ENCODE data around the gene TCERG1L.
"Not testable (repeated sequence)": the region's sequence is repeated elsewhere in the genome, so short reads cannot be mapped to it uniquely, and the experiment has no call there.

Gene TCERG1L

DNA sequence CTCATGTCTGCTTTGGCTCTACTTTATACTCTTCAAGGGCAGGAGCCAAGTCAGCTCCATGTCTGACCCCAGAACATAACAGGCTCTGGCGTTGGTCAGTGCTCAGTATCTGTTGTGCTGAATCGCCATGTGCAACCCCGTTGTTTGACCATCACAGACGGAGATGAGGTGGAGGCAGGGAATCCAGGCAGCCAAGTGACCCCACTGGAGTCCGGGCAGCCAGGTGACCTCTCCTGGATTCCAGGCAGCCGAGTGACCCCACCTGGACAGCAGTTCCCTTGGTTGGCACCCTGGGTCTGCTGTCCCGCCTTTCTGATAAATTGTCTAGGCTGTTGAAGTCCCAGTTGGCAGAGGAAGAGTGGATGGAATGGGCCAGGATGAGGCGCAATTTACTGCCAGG is 232.2 kb downstream of the TCERG1L start:
- FAIRE-seq = no peak

- FAIRE-seq = not testable (repeated sequence)
Measured at GRCh38 chr10:131078882-131079280, 232.6 kb downstream of the TCERG1L start.

- no peak for FAIRE-seq
Measured at GRCh38 chr10:131078131-131078881, 233.2 kb downstream of the TCERG1L start.

DNA sequence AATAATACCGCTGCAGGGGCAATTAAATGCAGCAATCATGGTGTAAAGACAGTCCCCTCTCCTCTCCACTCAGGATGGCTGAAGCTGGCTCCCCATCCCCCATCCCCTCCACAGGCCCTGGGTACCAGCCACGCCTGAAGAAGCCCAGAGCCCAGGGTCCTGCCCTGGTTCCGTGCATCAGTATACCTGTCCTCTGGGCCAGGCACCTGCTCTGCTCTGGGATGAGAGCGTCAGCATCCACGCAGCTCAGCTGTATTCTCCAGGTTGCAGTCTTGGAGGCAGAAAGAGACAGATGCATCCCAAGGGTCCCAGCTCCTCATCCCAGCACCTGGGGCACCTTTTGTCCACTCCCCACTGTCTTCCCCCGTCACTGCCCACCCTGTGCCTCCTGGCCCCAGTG is 233.8 kb downstream of the TCERG1L start:
- no peak for FAIRE-seq

DNA sequence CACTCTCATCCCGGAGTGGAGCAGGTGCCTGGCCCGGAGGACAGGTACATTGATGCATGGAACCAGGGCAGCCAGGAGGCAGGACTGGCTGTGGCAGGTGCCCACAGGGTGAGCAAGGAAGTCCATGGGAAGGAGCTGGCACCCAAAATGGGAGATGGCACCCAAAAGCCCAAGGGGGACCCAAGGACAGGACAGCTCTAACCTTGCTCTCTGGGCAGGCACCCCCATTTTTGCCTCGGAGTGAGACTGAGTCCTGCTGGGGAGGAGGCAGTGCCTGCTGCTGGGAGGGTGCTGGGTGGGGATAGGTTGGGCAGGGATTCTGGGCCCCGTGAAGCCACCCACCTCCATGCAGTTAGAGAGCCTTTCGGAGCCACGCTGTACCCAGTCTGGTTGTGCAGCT is 234.5 kb downstream of the TCERG1L start:
- no peak for FAIRE-seq

GRCh38 chr10:131076356-131076755 is 235.2 kb downstream of the TCERG1L start:
- no peak for FAIRE-seq

DNA sequence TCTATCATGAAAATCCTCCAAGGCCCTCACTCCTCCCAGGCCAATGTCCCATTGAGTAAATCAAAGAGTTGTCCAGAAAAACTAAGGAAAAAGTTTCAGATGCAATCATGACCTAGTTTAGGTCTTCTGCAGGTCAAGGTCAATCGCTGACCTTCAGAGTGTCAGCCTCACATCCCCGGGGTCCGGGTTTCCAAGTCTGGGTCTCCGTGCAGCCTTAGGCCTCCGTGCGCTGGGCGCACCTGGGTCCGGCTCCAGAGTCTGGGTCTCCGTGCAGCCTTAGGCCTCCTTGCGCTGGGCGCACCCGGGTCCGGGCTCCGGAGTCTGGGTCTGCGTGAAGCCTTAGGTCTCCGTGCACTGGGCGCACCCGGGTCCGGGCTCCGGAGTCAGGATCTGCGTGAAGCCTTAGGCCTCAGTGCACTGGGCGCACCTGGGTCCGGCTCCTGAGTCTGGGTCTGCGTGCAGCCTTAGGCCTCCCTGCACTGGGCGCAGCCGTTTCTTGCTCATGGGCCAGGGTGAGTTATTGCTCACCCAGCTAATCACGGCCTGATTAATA is 236.2 kb downstream of the TCERG1L start:
- FAIRE-seq = no peak

DNA sequence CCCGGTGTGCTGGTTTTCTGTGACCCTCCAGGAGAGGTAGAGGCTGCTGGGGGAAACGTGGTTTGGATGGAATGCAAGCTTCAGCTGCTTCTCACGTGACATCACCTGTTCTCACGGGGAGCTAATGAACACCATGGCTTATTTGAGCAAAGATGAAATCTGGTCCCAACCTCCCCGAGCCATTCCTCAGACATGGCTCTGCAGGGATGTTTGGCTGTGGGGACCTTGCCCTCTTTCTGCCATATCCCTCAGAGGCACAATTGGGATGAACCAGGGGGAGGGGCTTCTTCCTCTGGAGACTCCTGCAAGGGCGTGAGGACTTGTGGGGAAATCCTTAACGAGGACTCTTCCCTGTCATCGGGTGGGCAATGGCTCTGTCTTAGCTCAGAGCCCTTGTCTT is 236.8 kb downstream of the TCERG1L start:
- FAIRE-seq = no peak

GRCh38 chr10:131073469-131074035 is 238.0 kb downstream of the TCERG1L start:
- FAIRE-seq = no peak

DNA sequence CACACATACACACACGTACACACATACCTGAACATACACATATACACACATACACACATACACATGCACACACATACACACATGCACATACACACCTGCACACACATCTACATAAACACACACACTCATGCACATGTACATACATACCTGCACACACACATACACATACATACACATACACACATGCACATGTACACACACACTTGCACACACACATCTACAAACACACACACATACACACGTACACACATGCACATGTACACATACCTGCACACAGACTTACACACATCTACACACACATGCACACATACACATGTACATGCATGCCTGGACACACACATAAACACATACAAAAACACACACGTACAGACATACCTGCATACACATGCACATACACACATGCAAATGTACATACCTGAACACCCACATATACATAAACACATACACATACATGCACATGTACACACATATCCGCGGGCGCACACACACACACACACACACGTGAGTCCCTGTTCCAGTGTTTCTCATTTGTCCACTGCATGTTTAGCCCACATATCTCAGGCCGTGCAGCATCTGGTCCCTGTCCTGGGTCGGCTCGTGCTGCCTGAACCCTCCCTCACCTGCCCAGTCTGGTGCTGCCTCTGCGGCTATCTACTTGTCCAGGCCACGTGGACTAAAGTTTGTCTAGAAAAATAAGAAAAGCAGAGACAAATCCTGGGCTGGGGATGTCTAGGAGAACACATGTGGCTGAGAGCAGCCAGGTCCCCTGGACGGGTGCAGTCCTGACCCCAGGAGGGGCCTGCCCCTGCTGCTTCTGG is 238.7 kb downstream of the TCERG1L start:
- FAIRE-seq = no peak

- no peak for FAIRE-seq
Measured at GRCh38 chr10:131071721-131072120, 239.8 kb downstream of the TCERG1L start.

DNA sequence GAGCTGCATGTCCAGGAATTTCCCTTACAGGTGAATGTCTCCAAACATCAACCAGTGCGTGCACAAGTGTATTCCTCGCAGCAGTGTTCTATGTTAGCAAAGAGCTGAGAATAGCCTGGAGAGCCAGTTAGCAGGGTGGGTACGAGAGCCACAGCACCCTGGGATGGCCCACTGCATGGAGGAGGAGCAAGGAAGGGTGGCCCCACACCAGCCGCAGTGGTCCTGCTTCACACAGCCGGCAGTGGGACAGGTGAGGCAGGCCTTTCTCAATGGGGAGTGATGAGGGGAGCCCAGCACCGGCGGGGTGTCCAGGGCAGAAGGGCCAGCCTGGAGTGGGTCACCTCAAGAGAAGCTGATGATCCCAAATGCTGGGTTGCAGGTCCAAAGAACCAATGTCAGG is 240.7 kb downstream of the TCERG1L start:
- no peak for FAIRE-seq

GRCh38 chr10:131068760-131069159 is 242.8 kb downstream of the TCERG1L start:
- no peak for FAIRE-seq

GRCh38 chr10:131068311-131068710 is 243.2 kb downstream of the TCERG1L start:
- no peak for FAIRE-seq

DNA sequence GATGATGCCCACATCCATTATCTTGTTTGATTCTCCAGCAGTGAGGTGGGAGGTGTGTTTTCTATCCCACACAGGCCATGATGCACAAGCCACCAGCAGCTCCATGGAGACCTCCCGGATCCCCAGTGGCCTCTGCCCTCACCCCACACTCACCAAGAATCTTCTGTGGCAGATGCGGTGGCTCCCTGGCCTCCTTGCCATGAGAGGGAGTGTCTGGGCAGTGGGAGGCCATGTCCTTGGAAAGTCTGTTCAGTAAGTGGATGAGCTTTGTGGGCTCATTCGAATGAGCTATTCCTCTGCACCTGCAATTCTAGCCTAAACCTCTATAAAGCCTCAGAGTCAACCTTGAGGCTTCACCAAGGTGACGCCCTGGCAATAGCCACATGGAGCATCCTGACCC is 243.8 kb downstream of the TCERG1L start:
- FAIRE-seq = no peak

DNA sequence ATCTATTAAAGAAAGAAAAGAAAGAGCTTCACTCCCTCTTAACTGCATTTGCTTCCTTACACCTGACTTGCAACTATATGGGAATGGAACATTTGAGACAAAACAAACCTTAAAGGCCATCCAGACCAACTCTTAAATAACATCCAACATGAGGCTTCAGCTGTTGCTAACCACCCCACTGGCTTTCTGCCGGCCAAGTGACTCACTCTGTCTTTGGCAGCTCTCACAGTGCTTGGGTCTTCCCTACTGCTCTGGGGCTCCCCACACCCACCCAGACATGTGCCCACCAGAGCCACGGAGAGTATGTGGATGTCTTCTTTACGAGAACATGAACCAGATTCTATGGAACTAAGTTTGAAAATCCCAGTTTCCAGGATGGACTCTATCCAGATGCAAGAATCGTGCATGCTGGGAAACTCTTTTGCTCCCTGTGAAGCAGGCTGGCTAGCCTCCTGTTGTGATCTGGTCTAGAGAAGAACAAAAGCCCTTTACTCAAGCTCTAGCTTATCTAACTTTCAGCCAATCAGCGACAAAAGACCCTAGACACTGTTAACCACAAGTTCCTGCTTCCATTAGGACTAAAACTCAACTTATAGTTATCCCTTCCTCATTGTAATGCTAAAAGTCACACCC is 245.7 kb downstream of the TCERG1L start:
- no peak for FAIRE-seq

- FAIRE-seq = no peak
Measured at GRCh38 chr10:131063311-131063710, 248.2 kb downstream of the TCERG1L start.

DNA sequence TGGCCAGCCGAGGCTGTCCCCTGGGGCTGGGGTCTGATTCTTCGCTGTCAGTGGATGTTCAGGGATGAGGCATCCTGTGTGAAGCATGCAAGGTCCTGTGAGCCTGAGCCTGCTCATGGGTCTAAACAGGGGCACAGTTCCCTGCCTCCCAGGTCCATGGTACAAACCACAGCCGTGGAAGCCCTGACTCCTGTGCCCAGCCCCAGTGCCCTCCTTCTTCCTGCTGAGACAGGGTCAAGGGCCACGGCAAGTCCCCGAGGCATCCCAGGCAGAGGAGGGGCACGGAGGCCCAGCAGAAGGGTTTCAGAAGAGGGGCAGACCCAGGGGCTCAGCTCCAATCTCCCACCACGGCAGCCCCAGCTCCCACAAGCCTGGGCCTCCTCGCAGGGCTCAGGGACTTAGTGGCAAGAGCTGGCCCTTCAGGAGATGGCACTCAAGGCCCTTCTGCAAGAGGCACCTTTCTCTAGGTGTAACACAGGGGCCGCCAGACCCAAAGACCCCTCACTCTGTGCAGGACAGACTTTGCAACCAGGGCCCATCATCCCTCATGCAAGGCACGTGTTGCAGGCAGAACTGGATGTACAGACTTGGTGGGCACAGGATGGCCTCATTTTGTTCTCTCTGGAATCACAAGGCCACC is 248.8 kb downstream of the TCERG1L start:
- no peak for FAIRE-seq

- no peak for FAIRE-seq
Measured at GRCh38 chr10:131061216-131061615, 250.3 kb downstream of the TCERG1L start.

DNA sequence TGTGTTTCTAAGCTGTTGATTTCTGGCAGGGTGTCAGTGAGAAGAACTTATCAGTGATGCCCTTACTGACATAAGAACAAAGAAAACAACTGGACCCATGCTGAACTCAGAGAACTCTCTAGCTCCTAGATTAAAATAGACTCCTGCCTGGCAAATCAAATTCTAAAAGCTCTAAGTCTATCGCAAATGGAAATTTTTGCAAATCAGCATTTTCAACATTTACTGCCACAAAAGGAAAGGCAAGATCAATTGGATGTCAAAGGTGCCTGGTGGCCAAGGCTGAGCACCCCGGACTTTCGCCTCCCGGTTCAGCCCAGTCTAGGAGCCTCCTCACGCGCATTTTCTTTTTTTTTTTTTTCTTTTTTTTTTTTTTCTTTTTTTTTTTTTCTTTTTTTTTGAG is 251.6 kb downstream of the TCERG1L start:
- FAIRE-seq = no peak

DNA sequence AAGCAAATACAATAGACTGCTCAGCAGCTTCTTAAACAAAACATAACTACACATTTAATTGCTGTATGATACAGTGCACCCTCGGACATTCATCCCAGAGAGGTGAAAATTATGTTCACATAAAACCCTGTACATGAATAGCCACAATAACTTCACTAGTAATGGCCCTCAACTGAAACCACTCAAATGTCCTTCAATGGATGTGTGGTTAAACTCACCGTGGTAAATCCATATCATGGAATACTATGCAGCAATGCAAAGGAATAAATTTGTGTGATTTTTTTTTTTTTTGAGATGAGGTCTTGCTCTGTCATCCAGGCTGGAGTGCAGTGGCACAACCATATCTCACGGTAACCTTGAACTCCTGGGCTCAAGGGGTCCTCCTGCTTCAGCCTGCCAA is 252.7 kb downstream of the TCERG1L start:
- no peak for FAIRE-seq

DNA sequence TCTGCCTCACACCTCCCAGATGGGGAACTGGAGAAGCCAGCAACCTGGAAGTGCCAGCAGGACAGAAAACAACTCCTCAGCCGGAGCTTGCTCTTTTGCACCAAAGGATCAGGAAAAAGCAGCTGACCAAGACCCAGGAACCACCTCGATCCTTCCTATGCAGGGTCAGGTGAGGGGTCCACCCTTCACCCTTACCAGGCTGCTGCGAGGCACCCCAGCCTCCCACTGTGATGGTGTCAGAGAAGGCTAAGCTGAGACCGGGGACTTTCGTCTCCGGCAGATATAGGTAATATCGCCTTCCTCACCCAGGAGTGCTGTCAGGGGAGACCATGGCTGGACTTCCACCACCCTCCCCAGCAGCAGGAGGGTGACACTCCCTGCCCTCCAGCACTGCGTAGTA is 254.7 kb downstream of the TCERG1L start:
- no peak for FAIRE-seq
